ENCODE data around the gene MICAL2. TPM values are rescaled to one million over a fixed set of nuclear protein-coding genes. Genes with fewer than 3 reads are reported as not detected.
A peak's percentile ranks its signal among the peaks of the same experiment; 100 is the strongest.

The MICAL2 gene
- total and polyA plus RNA-seq, 12 donors, result 8.4 to 80.5 (median 34.1) TPM

DNA sequence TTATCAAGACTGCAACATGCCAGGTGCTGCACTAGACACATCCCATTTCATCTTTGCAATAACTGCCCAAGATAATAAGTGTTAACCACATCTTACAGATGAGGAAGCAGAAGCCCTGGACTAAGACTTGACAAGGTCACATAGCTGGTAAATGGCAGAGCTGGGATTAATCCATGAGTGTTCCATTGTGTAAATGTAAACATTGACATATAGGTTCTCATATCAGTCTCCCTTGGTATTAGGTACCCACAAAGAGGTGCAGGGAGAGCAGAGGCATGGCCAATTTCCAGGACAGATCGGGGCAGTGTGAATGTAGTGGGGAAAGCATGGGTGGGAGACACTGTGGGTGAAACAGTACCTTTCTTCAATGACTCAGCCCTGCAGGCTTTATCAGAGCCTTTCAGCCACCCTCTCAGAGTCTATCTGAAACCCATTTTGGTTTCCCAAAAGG lies 17.9 kb downstream of the MICAL2 start:
- no peak for DNase-seq
- Histone ChIP-seq H3K27ac (no peak overlapping the region), H3K4me3 (no peak overlapping the region), H3K9me3 (replicated peaks in 1 of 3) (no peaks in the 10 kb centered on the region), H3K4me1 (replicated peaks in 1 of 2) (peaks cover 0 to 22% of the 10 kb centered on the region in 2 donors), H3K36me3 (replicated peaks in 1 of 2) (no peaks in the 10 kb centered on the region), H3K27me3 (no peaks in the 10 kb centered on the region)
- TF ChIP-seq, protein P1, sequence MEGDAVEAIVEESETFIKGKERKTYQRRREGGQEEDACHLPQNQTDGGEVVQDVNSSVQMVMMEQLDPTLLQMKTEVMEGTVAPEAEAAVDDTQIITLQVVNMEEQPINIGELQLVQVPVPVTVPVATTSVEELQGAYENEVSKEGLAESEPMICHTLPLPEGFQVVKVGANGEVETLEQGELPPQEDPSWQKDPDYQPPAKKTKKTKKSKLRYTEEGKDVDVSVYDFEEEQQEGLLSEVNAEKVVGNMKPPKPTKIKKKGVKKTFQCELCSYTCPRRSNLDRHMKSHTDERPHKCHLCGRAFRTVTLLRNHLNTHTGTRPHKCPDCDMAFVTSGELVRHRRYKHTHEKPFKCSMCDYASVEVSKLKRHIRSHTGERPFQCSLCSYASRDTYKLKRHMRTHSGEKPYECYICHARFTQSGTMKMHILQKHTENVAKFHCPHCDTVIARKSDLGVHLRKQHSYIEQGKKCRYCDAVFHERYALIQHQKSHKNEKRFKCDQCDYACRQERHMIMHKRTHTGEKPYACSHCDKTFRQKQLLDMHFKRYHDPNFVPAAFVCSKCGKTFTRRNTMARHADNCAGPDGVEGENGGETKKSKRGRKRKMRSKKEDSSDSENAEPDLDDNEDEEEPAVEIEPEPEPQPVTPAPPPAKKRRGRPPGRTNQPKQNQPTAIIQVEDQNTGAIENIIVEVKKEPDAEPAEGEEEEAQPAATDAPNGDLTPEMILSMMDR (IDR thresholded peaks at IDR 0.05), result no peak
- no peak for TF ChIP-seq POLR2A (IDR thresholded peaks at IDR 0.05)
- intact Hi-C loops (cut with DNase I), result no loop called here
- WGBS, 4 donors, result 81 to 89% (median 85%) methylated on average over 1 of the region's 1 CpG

DNA sequence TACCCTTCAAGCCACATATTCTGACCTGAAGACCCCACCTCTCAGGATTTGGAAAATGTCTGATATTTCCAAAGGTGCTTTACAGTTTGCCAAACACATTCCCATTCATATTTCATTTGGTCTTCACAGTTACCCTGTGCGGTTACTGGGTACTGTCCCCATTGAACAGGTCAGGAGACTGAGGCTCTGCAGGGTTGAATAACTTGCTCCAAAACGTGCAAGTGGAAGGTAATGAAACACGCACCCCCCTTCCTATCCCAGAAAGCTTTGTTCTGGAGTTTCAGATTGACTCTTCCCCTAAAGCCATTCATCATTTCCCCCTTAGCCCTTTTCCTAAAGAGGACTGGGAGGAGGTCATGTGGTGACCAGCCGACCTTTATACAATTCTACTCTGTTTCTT lies 18.8 kb downstream of the MICAL2 start:
- Histone ChIP-seq H3K36me3 (replicated peaks in 1 of 2) (no peaks in the 10 kb centered on the region), H3K9me3 (replicated peaks in 1 of 3) (no peaks in the 10 kb centered on the region), H3K4me1 (replicated peaks in 1 of 2) (peaks cover 0 to 13% of the 10 kb centered on the region in 2 donors), H3K27me3 (no peaks in the 10 kb centered on the region), H3K27ac (no peak overlapping the region), H3K4me3 (no peak overlapping the region)
- no peak for TF ChIP-seq POLR2A (IDR thresholded peaks at IDR 0.05)
- TF ChIP-seq, protein P1 (IDR thresholded peaks at IDR 0.05), result no peak
- no peak for DNase-seq
- WGBS, 4 donors, result 70 to 73% (median 72%) methylated on average over 4 of the region's 4 CpGs
- intact Hi-C loops (cut with DNase I), result no loop called here

DNA sequence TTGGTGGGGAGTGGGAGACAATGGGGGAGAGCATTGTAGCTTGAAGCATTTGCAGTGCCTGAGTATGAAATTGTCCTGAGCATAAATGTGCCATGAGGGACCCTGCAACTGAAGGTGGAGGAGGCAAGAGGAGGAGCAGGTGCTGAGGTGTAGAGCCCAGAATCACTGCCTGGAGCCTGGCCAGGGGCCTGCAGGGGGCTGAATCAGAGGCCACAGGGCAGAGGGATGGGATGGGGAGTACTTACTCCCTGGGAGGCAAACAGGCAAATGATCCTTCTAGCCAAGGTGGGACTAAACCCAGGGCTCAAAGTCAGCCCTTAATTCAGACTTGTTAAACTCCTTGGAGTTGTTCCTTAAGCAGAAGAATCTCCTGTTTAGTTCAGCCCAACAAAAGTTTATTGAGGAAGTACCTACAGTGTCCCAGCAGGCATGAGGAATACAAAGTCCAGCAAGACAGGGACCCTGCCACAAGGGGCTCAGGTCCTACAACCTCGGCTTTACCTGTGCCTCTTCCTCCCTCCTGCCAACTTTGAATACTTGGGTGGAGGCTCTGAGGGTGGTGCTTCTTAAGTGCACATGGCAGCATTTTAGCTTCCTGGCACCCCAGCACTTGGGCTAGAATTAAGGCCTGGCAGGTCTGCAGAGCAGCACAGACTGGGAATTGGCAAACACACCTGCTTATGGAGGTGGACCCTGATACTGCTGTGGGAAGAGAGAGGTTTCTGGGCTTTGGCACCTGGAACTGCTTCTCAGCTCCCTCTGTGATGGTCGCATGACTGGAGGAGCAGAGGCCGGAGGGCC lies 20.0 kb downstream of the MICAL2 start:
- no peak for DNase-seq
- no peak for TF ChIP-seq POLR2A (IDR thresholded peaks at IDR 0.05)
- TF ChIP-seq, protein P1 (IDR thresholded peaks at IDR 0.05), result no peak
- intact Hi-C loops (cut with DNase I), result no loop called here
- H3K36me3 ChIP-seq (replicated peaks in 1 of 2), result no peaks in the 10 kb centered on the region
- no peak overlapping the region for H3K27ac ChIP-seq
- H3K9me3 ChIP-seq (replicated peaks in 1 of 3), result no peaks in the 10 kb centered on the region
- H3K4me3 ChIP-seq, result no peak overlapping the region
- H3K4me1 ChIP-seq (replicated peaks in 1 of 2), result peaks cover 0 to 2% of the 10 kb centered on the region in 2 donors
- no peaks in the 10 kb centered on the region for H3K27me3 ChIP-seq
- WGBS, 4 donors, result 90 to 97% (median 92%) methylated on average over 3 of the region's 3 CpGs

DNA sequence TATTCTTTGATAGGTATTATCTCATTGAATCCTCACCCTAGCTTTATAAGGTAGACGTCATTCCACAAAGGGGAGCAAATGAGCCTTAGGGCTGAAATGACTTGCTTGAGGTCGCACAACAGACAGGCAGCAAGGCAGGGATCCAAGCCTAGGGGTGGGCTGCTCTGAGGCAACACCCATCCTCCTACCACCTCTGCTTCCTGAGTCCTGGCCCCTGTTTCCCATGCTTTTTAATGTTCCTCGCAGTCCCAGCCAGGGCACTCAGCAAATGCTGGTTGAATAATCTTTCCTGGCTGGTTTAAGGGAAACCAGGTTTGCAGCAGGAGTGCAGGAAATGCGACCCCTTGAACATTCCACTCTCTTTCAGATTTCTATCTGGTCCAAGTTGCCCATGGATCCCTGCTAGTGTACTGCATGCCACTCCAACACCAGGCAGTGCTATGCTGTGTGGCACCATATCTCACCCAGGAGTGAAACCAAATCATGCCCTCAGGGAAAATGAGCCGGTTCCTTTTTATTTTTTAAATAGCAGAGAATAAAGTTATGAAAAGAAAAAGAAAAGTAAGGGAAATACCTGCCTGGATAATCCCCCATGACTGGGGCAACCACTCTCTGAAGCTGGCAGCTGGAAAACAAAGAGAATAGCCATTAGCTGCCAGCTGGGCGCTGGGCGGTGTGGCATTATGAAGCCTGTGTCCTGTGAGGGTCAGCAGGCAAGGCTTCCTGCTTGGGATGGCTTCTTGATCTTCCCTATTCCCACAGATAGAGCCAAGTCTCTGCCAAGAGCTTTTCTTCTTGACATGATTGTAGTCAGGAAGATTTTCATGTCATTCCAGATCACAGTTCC lies 21.8 kb downstream of the MICAL2 start:
- no peaks in the 10 kb centered on the region for H3K36me3 ChIP-seq (replicated peaks in 1 of 2)
- WGBS, 4 donors, result 79 to 84% (median 80%) methylated on average over 7 of the region's 7 CpGs
- H3K4me1 ChIP-seq (replicated peaks in 1 of 2), result no peaks in the 10 kb centered on the region
- no peaks in the 10 kb centered on the region for H3K27me3 ChIP-seq
- DNase-seq, result no peak
- peak overlapping the region in 1 of 5 donors; percentile 34 for H3K27ac ChIP-seq
- no peak overlapping the region for H3K4me3 ChIP-seq
- intact Hi-C loops (cut with DNase I), result no loop called here
- no peak for TF ChIP-seq POLR2A (IDR thresholded peaks at IDR 0.05)
- TF ChIP-seq, protein P1 (IDR thresholded peaks at IDR 0.05), result no peak
- no peaks in the 10 kb centered on the region for H3K9me3 ChIP-seq (replicated peaks in 1 of 3)
